K562 (cell line): ENCODE results near the gene LBH. TPM values are rescaled to one million over a fixed set of nuclear protein-coding genes. Genes with fewer than 3 reads are reported as not detected.

ENCODE experiments used
- ATAC-seq: fragments of 200-7000 bp; cut with Tn5 transposase; 3 replicates; pipeline ENCODE4 v1.9.1; 2020; ENCODE audit warnings: moderate library complexity
- BruUV-seq: library from RNA; stranded (reverse); fragments of 400-500 nt; replicated peaks from 2 replicates; lab custom pipeline; 2021; lab: Mats Ljungman, UMichigan
- CTCF ChIA-PET: fragments of 300-600 bp; formaldehyde crosslinking; extraction: SDS; loops from one replicate; lab custom pipeline; 2021; ENCODE audit warnings: low intra/inter-chr PET ratio; lab: Yijun Ruan, JAX
- POLR2A ChIA-PET: fragments of 300-600, 350-650 bp; sonication (Branson Sonifier 250); formaldehyde crosslinking; extraction: SDS; loops from one replicate; lab custom pipeline; 2021; ENCODE audit warnings: antibody characterized with exemption, inconsistent platforms; lab: Yijun Ruan, JAX
- DNase-seq, 4 experiments: peaks; one replicate each; pipeline versions ENCODE4 v3.0.0 to v3.0.0-alpha.2; 2011 to 2018; ENCODE audit warnings: low spot score in 3 of 4, mixed read lengths in 3 of 4; ENCODE audit errors: extremely low read depth in 1 of 4
- FAIRE-seq: peaks from 2 replicates; lab custom pipeline; 2011; peaks lifted over from hg19 to GRCh38; lab: Jason Lieb, UNC
- H2AFZ ChIP-seq: 2 replicates; pipeline ENCODE4 v1.6.0; 2011; ENCODE audit warnings: low read depth, low read length, control low read depth, inconsistent platforms
- H3K27ac ChIP-seq: fragments of 200-600 bp; 3 replicates; pipeline ENCODE4 v1.8.0; 2011; ENCODE audit warnings: low read depth, mild to moderate bottlenecking, control low read depth, inconsistent platforms, low read length, moderate library complexity, mixed read lengths; ENCODE audit errors: extremely low read depth
- H3K27me3 ChIP-seq, 2 experiments: fragments of 300-600 bp in 1 of 2; 2 replicates in 1 of 2; 3 replicates in 1 of 2; pipeline versions ENCODE4 v1.6.0 to v1.8.0; 2011; ENCODE audit warnings: inconsistent platforms in 2 of 2, low read length in 2 of 2, mild to moderate bottlenecking in 1 of 2, mixed read lengths in 1 of 2, moderate library complexity in 1 of 2; ENCODE audit not compliant: control insufficient read depth in 2 of 2, insufficient read depth in 2 of 2
- H3K36me3 ChIP-seq: fragments of 300-600 bp; 3 replicates; pipeline ENCODE4 v1.8.0; 2011; ENCODE audit warnings: mild to moderate bottlenecking, low read length, inconsistent platforms; ENCODE audit not compliant: control insufficient read depth, insufficient read depth
- H3K4me1 ChIP-seq, 2 experiments: fragments of 200-600 bp in 1 of 2; replicated peaks in 1 of 2; 2 replicates in 1 of 2; 3 replicates in 1 of 2; pipeline versions ENCODE4 v1.5.1 to v1.8.0; 2011; ENCODE audit warnings: inconsistent platforms in 2 of 2, low read length in 2 of 2, mild to moderate bottlenecking in 1 of 2, mixed read lengths in 1 of 2, moderate library complexity in 1 of 2; ENCODE audit not compliant: control insufficient read depth in 2 of 2, insufficient read depth in 2 of 2
- H3K4me2 ChIP-seq: 2 replicates; pipeline ENCODE4 v1.6.1; 2011; ENCODE audit warnings: low read length, control low read depth, inconsistent platforms, mixed read lengths; ENCODE audit not compliant: insufficient read depth
- H3K4me3 ChIP-seq: fragments of 200-600 bp; sonication (generic), shearing (Covaris generic); 2 replicates; pipeline ENCODE4 v1.5.1; 2016; ENCODE audit warnings: control low read depth, inconsistent platforms
- H3K79me2 ChIP-seq: fragments of 200-600 bp; 3 replicates; pipeline ENCODE4 v1.8.0; 2011; ENCODE audit warnings: low read length, inconsistent platforms; ENCODE audit not compliant: control insufficient read depth, insufficient read depth
- H3K9ac ChIP-seq, 2 experiments: 2 replicates each; pipeline versions ENCODE4 v1.6.0 to v1.6.1; 2011; ENCODE audit warnings: low read depth in 2 of 2, low read length in 2 of 2, control low read depth in 1 of 2, inconsistent platforms in 1 of 2, mild to moderate bottlenecking in 1 of 2, mixed read lengths in 1 of 2; ENCODE audit not compliant: insufficient read depth in 1 of 2
- H3K9me1 ChIP-seq: one replicate; pipeline ENCODE4 v1.6.0; 2011; ENCODE audit warnings: inconsistent platforms, mild to moderate bottlenecking, low read length, moderate library complexity; ENCODE audit not compliant: control insufficient read depth, insufficient read depth
- H3K9me3 ChIP-seq: replicated peaks from 2 replicates; pipeline ENCODE4 v1.5.1; 2011; ENCODE audit warnings: low read depth, low read length, inconsistent platforms; ENCODE audit not compliant: control insufficient read depth, insufficient read depth
- H4K20me1 ChIP-seq: replicated peaks from 2 replicates; pipeline ENCODE4 v1.6.1; 2011; ENCODE audit warnings: low read length, inconsistent platforms, mixed read lengths; ENCODE audit not compliant: control insufficient read depth, insufficient read depth
- ARID1B ChIP-seq: fragments of 450-650 bp; IDR thresholded peaks from 2 replicates; pipeline ENCODE4 v1.6.1; 2016; ENCODE audit warnings: antibody characterized with exemption, mild to moderate bottlenecking, inconsistent platforms
- CREB1 ChIP-seq, 2 experiments: sonication (generic) in 1 of 2; formaldehyde crosslinking in 1 of 2; IDR thresholded peaks; 2 replicates each; pipeline versions ENCODE4 v1.6.1 to v1.8.0; 2012 to 2022; ENCODE audit warnings: inconsistent platforms in 1 of 2, mild to moderate bottlenecking in 1 of 2, missing genetic modification reagents in 1 of 2, moderate library complexity in 1 of 2
- DNMT1 ChIP-seq: fragments of 450-650 bp; IDR thresholded peaks from 2 replicates; pipeline ENCODE4 v1.6.1; 2016; ENCODE audit warnings: antibody characterized with exemption, mild to moderate bottlenecking
- ETS1 ChIP-seq: conservative IDR thresholded peaks from 2 replicates; pipeline ENCODE4 v1.6.1; 2011; ENCODE audit warnings: low read depth, mild to moderate bottlenecking, low read length; ENCODE audit not compliant: control insufficient read depth
- EZH2 ChIP-seq: IDR thresholded peaks from 2 replicates; pipeline ENCODE4 v1.6.1; 2012; ENCODE audit warnings: low read depth, mild to moderate bottlenecking, inconsistent platforms, low read length, borderline replicate concordance
- FOSL1 ChIP-seq: fragments of 200-800 bp; sonication (Bioruptor generic); conservative IDR thresholded peaks from 2 replicates; pipeline ENCODE4 v1.6.1; 2016; ENCODE audit warnings: missing genetic modification characterization, missing compliant biosample characterization
- NFIX ChIP-seq: fragments of 250-450 bp; sonication (Bioruptor Pico); IDR thresholded peaks from 2 replicates; pipeline ENCODE4 v1.4.0; 2020; ENCODE audit warnings: low read depth, mild to moderate bottlenecking, moderate library complexity
- ZNF398 ChIP-seq: fragments of 250-450 bp; sonication (Bioruptor Pico); IDR thresholded peaks from 2 replicates; pipeline ENCODE4 v1.8.0; 2021; ENCODE audit warnings: moderate library complexity, mild to moderate bottlenecking, inconsistent platforms
- ZNF431 ChIP-seq: sonication (generic); formaldehyde crosslinking; IDR thresholded peaks from 2 replicates; pipeline ENCODE4 v1.8.0; 2022; ENCODE audit warnings: mild to moderate bottlenecking, missing genetic modification reagents
- whole genome bisulfite sequencing: fragments of 100-300 bp; shearing (Covaris generic); methylation state at CpG from one replicate; pipeline ENCODE4 v1.1.6; 2016; ENCODE audit warnings: low coverage, mixed read lengths; ENCODE audit not compliant: insufficient coverage; ENCODE audit errors: missing lambda C conversion rate; 5-methylcytosine and 5-hydroxymethylcytosine counted together
- in situ Hi-C: fragments of 300-500 bp; cut with MboI; formaldehyde crosslinking; loops from 4 replicates; pipeline ENCODE4 v1.15.0; 2018; ENCODE audit warnings: inconsistent platforms, mixed read lengths
- intact Hi-C: fragments of 100-400 bp; cut with micrococcal nuclease; formaldehyde crosslinking; loops from 2 replicates; pipeline ENCODE4 v1.14.2; 2022
- polyA plus RNA-seq, 8 experiments: library from polyadenylated mRNA; depleted of rRNA in 4 of 8; stranded (reverse) in 5 of 8; unstranded in 3 of 8; fragments of >200 nt; fragmentation: Nextera tagmentation in 2 of 8; fragmentation: Illumina TruSeq in 1 of 8; extraction: Ambion mirVana in 2 of 8; extraction: Trizol in 1 of 8; gene quantifications; 2 replicates each; pipeline versions ENCODE4 v1.2.1 to v1.2.3, GENCODE V29; 2011 to 2014; ENCODE audit warnings: inconsistent platforms in 1 of 8, missing spikeins in 1 of 8
- total RNA-seq, 7 experiments: library from RNA; depleted of rRNA in 6 of 7; stranded (reverse); fragments of >200 nt in 6 of 7; fragmentation: Illumina TruSeq in 2 of 7; extraction: Trizol in 2 of 7; gene quantifications; 2 replicates each; pipeline versions ENCODE4 v1.2.1 to v1.2.3, GENCODE V29; 2011 to 2021; ENCODE audit warnings: low replicate concordance in 1 of 7

The LBH gene
- total and polyA plus RNA-seq, 9 of the 15 experiments (the other 6 are each of a cell fraction or from before 2014, with no cell fraction given): 3.1 to 13.4 (median 7.4) TPM

GRCh38 chr2:30248791-30249190, 17.5 kb downstream of the LBH start:
- no TSS peak for BruUV-seq
- Histone ChIP-seq H3K4me3 (no peak overlapping the region), H3K4me2 (no peak overlapping the region), H3K27me3 (no peaks in the 10 kb centered on the region), H3K79me2 (no peaks in the 10 kb centered on the region), H2AFZ (no peak overlapping the region; the same call in 1 of the 2 replicates), H4K20me1 (no peaks in the 10 kb centered on the region), H3K9me3 (0 out of 2 replicates have a peak, but pooled peaks cover 2% of the 10 kb centered on the region), H3K27ac (no peak overlapping the region), H3K4me1 (peaks cover 31 to 32% of the 10 kb centered on the region in 2 experiments), H3K9me1 (no peaks in the 10 kb centered on the region), H3K9ac (no peak overlapping the region), H3K36me3 (no peaks in the 10 kb centered on the region)
- CTCF ChIA-PET: no interaction called here
- ATAC-seq: no peak
- no peak for DNase-seq
- POLR2A ChIA-PET: interaction anchor here (0.9 to 1.9 kb wide), 2 partner anchors 16 to 18 kb away, joined by 3 to 9 read pairs; partner anchors contain the start of gene LBH
- WGBS: 45% methylated on average over 2 of the region's 2 CpGs
- intact Hi-C loops (no loop called here), in situ Hi-C loops (no loop called here)
- no peak for TF ChIP-seq ARID1B
- TF ChIP-seq CREB1 (IDR thresholded peaks at IDR 0.05): no peak
- TF ChIP-seq CREB1 (CRISPR knock-in tag; IDR thresholded peaks at IDR 0.05): no peak
- TF ChIP-seq ETS1: no peak
- no peak for TF ChIP-seq DNMT1
- TF ChIP-seq ZNF431 (CRISPR knock-in tag): no peak
- no peak for TF ChIP-seq ZNF398
- no peak for TF ChIP-seq EZH2
- TF ChIP-seq NFIX (CRISPR knock-in tag): no peak
- TF ChIP-seq FOSL1 (tag): no peak
- FAIRE-seq: no peak
